Neuronal stem cell (in vitro differentiated cells): ENCODE data around the gene ZNF280A.

Experiments used
- DNase-seq: peaks from one replicate; pipeline ENCODE4 v3.0.0-alpha.2; 2013; ENCODE audit warnings: low spot score
- H2AFZ ChIP-seq: one replicate; pipeline ENCODE4 v1.6.1; 2013; ENCODE audit warnings: mild to moderate bottlenecking, low read length, inconsistent platforms
- H2AK5ac ChIP-seq: 2 replicates; pipeline ENCODE4 v1.6.1; 2013; ENCODE audit warnings: low read depth, mild to moderate bottlenecking, inconsistent platforms, low read length, moderate library complexity, mixed read lengths
- H2BK120ac ChIP-seq: 2 replicates; pipeline ENCODE4 v1.6.1; 2013; ENCODE audit warnings: low read depth, mild to moderate bottlenecking, inconsistent platforms, low read length, moderate library complexity, mixed read lengths
- H2BK12ac ChIP-seq: one replicate; pipeline ENCODE4 v1.6.1; 2013; ENCODE audit warnings: low read length, inconsistent platforms
- H2BK15ac ChIP-seq: 2 replicates; pipeline ENCODE4 v1.6.1; 2013; ENCODE audit warnings: mild to moderate bottlenecking, low read length, inconsistent platforms, mixed read lengths
- H2BK5ac ChIP-seq: one replicate; pipeline ENCODE4 v1.6.1; 2013; ENCODE audit warnings: inconsistent platforms, mild to moderate bottlenecking, low read length, moderate library complexity
- H3K14ac ChIP-seq: one replicate; pipeline ENCODE4 v1.6.1; 2013; ENCODE audit warnings: low read length, inconsistent platforms
- H3K18ac ChIP-seq: 2 replicates; pipeline ENCODE4 v1.6.1; 2013; ENCODE audit warnings: low read length, inconsistent platforms
- H3K23ac ChIP-seq: 2 replicates; pipeline ENCODE4 v1.6.1; 2013; ENCODE audit warnings: low read depth, mild to moderate bottlenecking, mixed read lengths, low read length, inconsistent platforms; ENCODE audit not compliant: poor library complexity
- H3K27ac ChIP-seq: replicated peaks from 3 replicates; pipeline ENCODE4 v1.5.1; 2013; ENCODE audit warnings: low read length, inconsistent platforms
- H3K27me3 ChIP-seq, 3 experiments: 2 replicates each; pipeline ENCODE4 v1.6.1; 2013; ENCODE audit warnings: low read length in 3 of 3, mild to moderate bottlenecking in 2 of 3, inconsistent platforms in 1 of 3, low read depth in 1 of 3, mixed read lengths in 1 of 3, moderate library complexity in 1 of 3; ENCODE audit not compliant: control insufficient read depth in 3 of 3, insufficient read depth in 3 of 3
- H3K36me3 ChIP-seq, 2 donors: replicated peaks in 1 of 2; 2 replicates each; pipeline ENCODE4 v1.6.1; 2013; ENCODE audit warnings: low read length in 2 of 2; ENCODE audit not compliant: control insufficient read depth in 2 of 2, insufficient read depth in 2 of 2
- H3K4ac ChIP-seq: 2 replicates; pipeline ENCODE4 v1.6.1; 2013; ENCODE audit warnings: inconsistent platforms, mild to moderate bottlenecking, low read length, moderate library complexity
- H3K4me1 ChIP-seq, 2 donors: 1 replicate in 1 of 2; 2 replicates in 1 of 2; pipeline ENCODE4 v1.6.1; 2013; ENCODE audit warnings: low read length in 2 of 2, low read depth in 1 of 2; ENCODE audit not compliant: control insufficient read depth in 2 of 2, insufficient read depth in 1 of 2
- H3K4me2 ChIP-seq: one replicate; pipeline ENCODE4 v1.6.1; 2013; ENCODE audit warnings: mild to moderate bottlenecking, low read length, inconsistent platforms; ENCODE audit not compliant: insufficient read depth, poor library complexity, severe bottlenecking
- H3K4me3 ChIP-seq, 2 donors: 2 replicates each; pipeline ENCODE4 v1.5.1; 2013; ENCODE audit warnings: low read length in 2 of 2, mild to moderate bottlenecking in 2 of 2, inconsistent platforms in 1 of 2, moderate library complexity in 1 of 2
- H3K79me1 ChIP-seq: one replicate; pipeline ENCODE4 v1.6.1; 2013; ENCODE audit warnings: low read depth, mild to moderate bottlenecking, inconsistent platforms, low read length, moderate library complexity
- H3K9ac ChIP-seq: one replicate; pipeline ENCODE4 v1.6.1; 2013; ENCODE audit warnings: mild to moderate bottlenecking, low read depth, low read length, inconsistent platforms; ENCODE audit not compliant: poor library complexity
- H3K9me3 ChIP-seq, 2 donors: replicated peaks in 1 of 2; 2 replicates each; pipeline versions ENCODE3 to v1.6.1; 2013; ENCODE audit warnings: low read length in 2 of 2, mild to moderate bottlenecking in 2 of 2, inconsistent platforms in 1 of 2, low read depth in 1 of 2, mixed read lengths in 1 of 2, moderate library complexity in 1 of 2; ENCODE audit not compliant: control insufficient read depth in 2 of 2, insufficient read depth in 1 of 2
- H4K8ac ChIP-seq: one replicate; pipeline ENCODE4 v1.6.1; 2013; ENCODE audit warnings: low read depth, mild to moderate bottlenecking, inconsistent platforms, low read length, moderate library complexity
- H4K91ac ChIP-seq: one replicate; pipeline ENCODE4 v1.6.1; 2013; ENCODE audit warnings: low read length, low read depth, mild to moderate bottlenecking, inconsistent platforms; ENCODE audit not compliant: poor library complexity
- WGBS, 2 donors: extraction: QIAGEN DNeasy Blood & Tissue Kit; methylation state at CpG; one replicate each; pipeline ENCODE4 v1.1.7; 2013; ENCODE audit warnings: missing lambda C conversion rate in 2 of 2, mixed read lengths in 1 of 2; ENCODE audit not compliant: insufficient read length in 2 of 2, insufficient replicate concordance in 1 of 2; ENCODE audit errors: extremely low coverage in 2 of 2; 5-methylcytosine and 5-hydroxymethylcytosine counted together

ZNF280A gene

GRCh38 chr22:22558972-22559603, 39.0 kb upstream of the ZNF280A start, which contains the start of gene PRAME:
PRAME (minus strand) TSS chr22:22559265; CDS start chr22:22556832, 2,433 bp downstream.
- Histone ChIP-seq H2BK5ac (no peak within 1 kb of the TSS), H3K4me3 (no peak within 1 kb of the TSS), H2AK5ac (no peak within 1 kb of the TSS), H2AFZ (no peak within 1 kb of the TSS), H3K23ac (peak within 1 kb of the TSS; percentile 100), H4K8ac (no peak within 1 kb of the TSS), H3K27ac (no peak within 1 kb of the TSS), H2BK120ac (no peak within 1 kb of the TSS), H3K4me2 (no peak within 1 kb of the TSS), H3K27me3 (peaks cover 0 to 3% (median 0%) of the 10 kb centered on the region in 3 experiments), H3K14ac (no peak within 1 kb of the TSS), H3K9ac (no peak within 1 kb of the TSS), H2BK15ac (no peak within 1 kb of the TSS), H3K18ac (peak within 1 kb of the TSS; percentile 64), H4K91ac (no peak within 1 kb of the TSS), H2BK12ac (no peak within 1 kb of the TSS), H3K79me1 (peaks cover 2% of the 10 kb centered on the region), H3K36me3 (no peaks in the 10 kb centered on the region), H3K9me3 (peaks cover 0 to 11% of the 10 kb centered on the region in 2 donors), H3K4me1 (no peaks in the 10 kb centered on the region), H3K4ac (no peak within 1 kb of the TSS)
- peak; percentile 12 for DNase-seq
- no CpG with 5 or more reads among the region's 32 CpGs for WGBS, 2 donors

GRCh38 chr22:22558071-22558971, 38.3 kb upstream of the ZNF280A start:
- Histone ChIP-seq H3K4me3 (no peak overlapping the region), H3K4ac (no peak overlapping the region), H3K27me3 (peaks cover 0 to 7% (median 0%) of the 10 kb centered on the region in 3 experiments), H3K9me3 (peaks cover 0 to 11% of the 10 kb centered on the region in 2 donors), H2BK12ac (no peak overlapping the region), H3K23ac (peak overlapping the region; percentile 100), H2BK5ac (no peak overlapping the region), H2BK15ac (no peak overlapping the region), H3K4me1 (no peaks in the 10 kb centered on the region), H3K18ac (no peak overlapping the region), H2BK120ac (no peak overlapping the region), H2AFZ (no peak overlapping the region), H3K27ac (no peak overlapping the region), H3K36me3 (no peaks in the 10 kb centered on the region), H3K79me1 (peaks cover 2% of the 10 kb centered on the region), H4K91ac (no peak overlapping the region), H2AK5ac (no peak overlapping the region), H3K9ac (no peak overlapping the region), H3K14ac (no peak overlapping the region), H4K8ac (no peak overlapping the region), H3K4me2 (no peak overlapping the region)
- no CpG with 5 or more reads among the region's 25 CpGs for WGBS, 2 donors
- DNase-seq = no peak

- Histone ChIP-seq H2BK5ac (no peak overlapping the region), H2AK5ac (peak overlapping the region; percentile 37), H2BK12ac (no peak overlapping the region), H3K4me1 (no peaks in the 10 kb centered on the region), H2BK120ac (no peak overlapping the region), H3K79me1 (peaks cover 2% of the 10 kb centered on the region), H2BK15ac (no peak overlapping the region), H3K27me3 (peaks cover 0 to 10% (median 0%) of the 10 kb centered on the region in 3 experiments), H2AFZ (no peak overlapping the region), H3K27ac (no peak overlapping the region), H3K4ac (no peak overlapping the region), H3K9me3 (peaks cover 0 to 10% of the 10 kb centered on the region in 2 donors), H3K4me3 (no peak overlapping the region), H3K9ac (no peak overlapping the region), H3K4me2 (no peak overlapping the region), H3K36me3 (no peaks in the 10 kb centered on the region), H3K23ac (peak overlapping the region; percentile 99), H3K18ac (peak overlapping the region; percentile 57), H4K91ac (no peak overlapping the region), H3K14ac (peak overlapping the region; percentile 21), H4K8ac (no peak overlapping the region)
- WGBS, 2 donors = no CpG with 5 or more reads among the region's 38 CpGs
- DNase-seq = no peak
Observed at GRCh38 chr22:22556995-22557925, 37.2 kb upstream of the ZNF280A start.
